Measurements from ENCODE around the gene OR2M2.

GRCh38 chr1:248187363-248187762 lies 12.7 kb downstream of the OR2M2 start:
- TF ChIP-seq CTCF (IDR thresholded peaks at IDR 0.05): no peak
- no peak for TF ChIP-seq POLR2A (IDR thresholded peaks at IDR 0.05)
- TF ChIP-seq EP300 (IDR thresholded peaks at IDR 0.05): no peak

Measured in tibial nerve (tissue), 4 donors.